ENCODE data around the gene SORCS2. TPM values are rescaled to one million over a fixed set of nuclear protein-coding genes. Genes with fewer than 3 reads are reported as not detected.

Gene SORCS2
- total and polyA plus RNA-seq, 2 of the 4 experiments (the other 2 are of a cell fraction), result 0.36 to 0.62 TPM

GRCh38 chr4:7684294-7684693 lies 492.0 kb downstream of the SORCS2 start:
- Histone ChIP-seq H2AFZ (replicated peaks; ENCODE audit: low read length, poor library complexity) (no peak overlapping the region), H4K20me1 (ENCODE audit: insufficient read depth, low read length) (no peaks in the 10 kb centered on the region), H2AK9ac (replicated peaks; ENCODE audit: low read depth, low read length, poor library complexity) (no peak overlapping the region), H3K79me1 (ENCODE audit: low read depth in 1 of 2, low read length in 2 of 2) (no peaks in the 10 kb centered on the region), H2AK5ac (ENCODE audit: low read depth, low read length) (no peak overlapping the region), H4K8ac (ENCODE audit: low read depth in 2 of 2, low read length in 2 of 2) (no peak overlapping the region), H3K27me3 (ENCODE audit: control insufficient read depth, insufficient read depth, low read length) (peaks cover 65% of the 10 kb centered on the region), H3K27ac (ENCODE audit: insufficient read depth, low read length) (no peak overlapping the region), H4K5ac (ENCODE audit: low read depth, low read length) (no peak overlapping the region), H3K9me3 (ENCODE audit: control insufficient read depth, insufficient read depth, low read length) (peaks cover 27% of the 10 kb centered on the region), H3K4ac (ENCODE audit: low read depth, low read length) (no peak overlapping the region), H2BK20ac (ENCODE audit: low read depth, low read length) (no peak overlapping the region), H3K4me2 (ENCODE audit: low read depth, low read length) (no peak overlapping the region), H3K9ac (ENCODE audit: low read depth, low read length) (no peak overlapping the region), H3K23ac (ENCODE audit: low read depth, low read length) (no peak overlapping the region), H3K4me1 (ENCODE audit: control insufficient read depth, insufficient read depth, low read length) (no peaks in the 10 kb centered on the region), H3K4me3 (ENCODE audit: insufficient read depth, low read depth, low read length) (no peak overlapping the region), H2BK5ac (ENCODE audit: low read depth, low read length, poor library complexity, severe bottlenecking) (no peak overlapping the region), H4K91ac (ENCODE audit: insufficient read depth, low read depth, low read length) (no peak overlapping the region), H2BK120ac (ENCODE audit: low read depth, low read length) (no peak overlapping the region), H3K9me1 (ENCODE audit: insufficient read depth, low read length) (no peaks in the 10 kb centered on the region), H3K18ac (ENCODE audit: low read depth, low read length) (no peak overlapping the region), H3K36me3 (ENCODE audit: control insufficient read depth, insufficient read depth, low read length) (no peaks in the 10 kb centered on the region), H3K14ac (replicated peaks; ENCODE audit: low read depth, low read length) (no peak overlapping the region), H2BK15ac (ENCODE audit: low read depth, low read length) (no peak overlapping the region), H3K56ac (ENCODE audit: extremely low read depth, insufficient read depth, low read length) (no peak overlapping the region)
- in situ Hi-C loops (cut with MboI; ENCODE audit: low sequenced_read_pairs) (no loop called here), intact Hi-C loops (cut with micrococcal nuclease) (no loop called here), dilution Hi-C loops (cut with HindIII; ENCODE audit: low sequenced_read_pairs, unreplicated experiment) (no loop called here)
- BruUV-seq (replicated peaks), result no TSS peak
- ChIA-PET CTCF (no interaction called here), POLR2A (ENCODE audit: unreplicated experiment) (no interaction called here)
- ATAC-seq (ENCODE audit: low read depth), result no peak
- no peak for TF ChIP-seq SMC3 (IDR thresholded peaks at IDR 0.05; ENCODE audit: low read depth, low read length)
- no peak for TF ChIP-seq RCOR1 (IDR thresholded peaks at IDR 0.05; ENCODE audit: insufficient replicate concordance, low read length)
- no peak for DNase-seq
- no CpG with 5 or more reads among the region's 3 CpGs for WGBS, 2 experiments (ENCODE audit: extremely low coverage in 2 of 2, insufficient read length in 1 of 2)
